HUDEP-2 (cell line): ENCODE measurements around the gene TECPR2.

Experiments used
- DNase-seq, 76 experiments: peaks; one replicate each; lab custom pipeline; 2025; ENCODE audit not compliant: unreplicated experiment in 76 of 76; lab: John Stamatoyannopoulos, UW

TECPR2 gene

GRCh38 chr14:102370305-102370809, 7.6 kb downstream of the TECPR2 start:
- DNase-seq = no peak

GRCh38 chr14:102371361-102371760, 8.6 kb downstream of the TECPR2 start:
- no peak for DNase-seq

- no peak for DNase-seq
These were observed 10.4 kb downstream of the TECPR2 start for GRCh38 chr14:102373110-102373509.

GRCh38 chr14:102374264-102374663, 11.5 kb downstream of the TECPR2 start:
- DNase-seq = no peak

- DNase-seq = no peak
These were observed 12.4 kb downstream of the TECPR2 start for GRCh38 chr14:102375119-102375518.

- DNase-seq = no peak
These were observed 15.0 kb downstream of the TECPR2 start for GRCh38 chr14:102377696-102378095.

- DNase-seq = no peak
These were observed 16.1 kb downstream of the TECPR2 start for GRCh38 chr14:102378830-102379229.

GRCh38 chr14:102387086-102387485, 24.3 kb downstream of the TECPR2 start:
- no peak for DNase-seq

- no peak for DNase-seq
These were observed 26.5 kb downstream of the TECPR2 start for GRCh38 chr14:102389246-102389645.

- DNase-seq = peak in 4 of 76 experiments; percentile 5 to 20 (median 10)
These were observed 27.5 kb downstream of the TECPR2 start for GRCh38 chr14:102390064-102390855.

GRCh38 chr14:102392506-102392905, 29.8 kb downstream of the TECPR2 start:
- DNase-seq = no peak

- DNase-seq = no peak
These were observed 32.1 kb downstream of the TECPR2 start for GRCh38 chr14:102394717-102395375.

GRCh38 chr14:102396521-102396920, 33.8 kb downstream of the TECPR2 start:
- no peak for DNase-seq

- no peak for DNase-seq
These were observed 40.3 kb downstream of the TECPR2 start for GRCh38 chr14:102403028-102403427.

- DNase-seq = no peak
These were observed 44.5 kb downstream of the TECPR2 start for GRCh38 chr14:102407258-102407657.

- no peak for DNase-seq
These were observed 46.0 kb downstream of the TECPR2 start for GRCh38 chr14:102408724-102409123.

- no peak for DNase-seq
These were observed 52.9 kb downstream of the TECPR2 start for GRCh38 chr14:102415671-102416070.

- no peak for DNase-seq
These were observed 54.3 kb downstream of the TECPR2 start for GRCh38 chr14:102417001-102417431.

GRCh38 chr14:102417646-102418045, 54.9 kb downstream of the TECPR2 start:
- DNase-seq = no peak

- peak in 1 of 76 experiments; percentile 8 for DNase-seq
These were observed 55.6 kb downstream of the TECPR2 start for GRCh38 chr14:102418169-102418852.

- no peak for DNase-seq
These were observed 56.1 kb downstream of the TECPR2 start for GRCh38 chr14:102418853-102419240.
